Measurements from ENCODE around the gene ARGFX.
A peak's percentile ranks its signal among the peaks of the same experiment; 100 is the strongest.

ARGFX gene

GRCh38 chr3:121567649-121568048 is at the start of gene ARGFX:
Gene ARGFX, plus strand, starts transcription at chr3:121567949. Its CDS starts 2,765 bp downstream, at chr3:121570714.
- no peak within 1 kb of the TSS for H3K27ac ChIP-seq (ENCODE audit: low read depth in 2 of 2, low read length in 2 of 2)
- H3K4me3 ChIP-seq (ENCODE audit: low read length in 2 of 2), result no peak within 1 kb of the TSS
- H3K4me1 ChIP-seq (ENCODE audit: control insufficient read depth in 2 of 2, insufficient read depth in 2 of 2, low read length in 2 of 2), result no peaks in the 10 kb centered on the region
- no peaks in the 10 kb centered on the region for H3K36me3 ChIP-seq (ENCODE audit: control insufficient read depth in 2 of 2, insufficient read depth in 2 of 2, low read length in 2 of 2)
- no peaks in the 10 kb centered on the region for H3K9me3 ChIP-seq (ENCODE audit: control insufficient read depth in 2 of 2, low read length in 2 of 2)
- no peak within 1 kb of the TSS for H3K9ac ChIP-seq (ENCODE audit: low read depth in 1 of 2, low read length in 2 of 2)
- H3K27me3 ChIP-seq (ENCODE audit: control insufficient read depth in 2 of 2, insufficient read depth in 2 of 2, low read length in 2 of 2), result no peaks in the 10 kb centered on the region

GRCh38 chr3:121517953-121518655 is 49.6 kb upstream of the ARGFX start:
- H3K36me3 ChIP-seq (ENCODE audit: control insufficient read depth in 2 of 2, insufficient read depth in 2 of 2, low read length in 2 of 2), result no peaks in the 10 kb centered on the region
- no peak overlapping the region for H3K9ac ChIP-seq (ENCODE audit: low read depth in 1 of 2, low read length in 2 of 2)
- no peaks in the 10 kb centered on the region for H3K27me3 ChIP-seq (ENCODE audit: control insufficient read depth in 2 of 2, insufficient read depth in 2 of 2, low read length in 2 of 2)
- no peak overlapping the region for H3K4me3 ChIP-seq (ENCODE audit: low read length in 2 of 2)
- no peaks in the 10 kb centered on the region for H3K9me3 ChIP-seq (ENCODE audit: control insufficient read depth in 2 of 2, low read length in 2 of 2)
- no peaks in the 10 kb centered on the region for H3K4me1 ChIP-seq (ENCODE audit: control insufficient read depth in 2 of 2, insufficient read depth in 2 of 2, low read length in 2 of 2)
- no peak overlapping the region for H3K27ac ChIP-seq (ENCODE audit: low read depth in 2 of 2, low read length in 2 of 2)

GRCh38 chr3:121520510-121520909 is 47.2 kb upstream of the ARGFX start:
- no peaks in the 10 kb centered on the region for H3K4me1 ChIP-seq (ENCODE audit: control insufficient read depth in 2 of 2, insufficient read depth in 2 of 2, low read length in 2 of 2)
- no peak overlapping the region for H3K4me3 ChIP-seq (ENCODE audit: low read length in 2 of 2)
- no peaks in the 10 kb centered on the region for H3K9me3 ChIP-seq (ENCODE audit: control insufficient read depth in 2 of 2, low read length in 2 of 2)
- H3K27me3 ChIP-seq (ENCODE audit: control insufficient read depth in 2 of 2, insufficient read depth in 2 of 2, low read length in 2 of 2), result no peaks in the 10 kb centered on the region
- no peaks in the 10 kb centered on the region for H3K36me3 ChIP-seq (ENCODE audit: control insufficient read depth in 2 of 2, insufficient read depth in 2 of 2, low read length in 2 of 2)
- H3K27ac ChIP-seq (ENCODE audit: low read depth in 2 of 2, low read length in 2 of 2), result no peak overlapping the region
- no peak overlapping the region for H3K9ac ChIP-seq (ENCODE audit: low read depth in 1 of 2, low read length in 2 of 2)

- Histone ChIP-seq H3K9ac (ENCODE audit: low read depth in 1 of 2, low read length in 2 of 2) (no peak overlapping the region), H3K4me1 (ENCODE audit: control insufficient read depth in 2 of 2, insufficient read depth in 2 of 2, low read length in 2 of 2) (no peaks in the 10 kb centered on the region), H3K9me3 (ENCODE audit: control insufficient read depth in 2 of 2, low read length in 2 of 2) (no peaks in the 10 kb centered on the region)
These were observed 38.4 kb upstream of the ARGFX start for GRCh38 chr3:121529308-121529707.

GRCh38 chr3:121531269-121531668 is 36.5 kb upstream of the ARGFX start:
- no peaks in the 10 kb centered on the region for H3K36me3 ChIP-seq (ENCODE audit: control insufficient read depth in 2 of 2, insufficient read depth in 2 of 2, low read length in 2 of 2)
- no peak overlapping the region for H3K4me3 ChIP-seq (ENCODE audit: low read length in 2 of 2)
- H3K27me3 ChIP-seq (ENCODE audit: control insufficient read depth in 2 of 2, insufficient read depth in 2 of 2, low read length in 2 of 2), result no peaks in the 10 kb centered on the region
- H3K9me3 ChIP-seq (ENCODE audit: control insufficient read depth in 2 of 2, low read length in 2 of 2), result no peaks in the 10 kb centered on the region
- no peaks in the 10 kb centered on the region for H3K4me1 ChIP-seq (ENCODE audit: control insufficient read depth in 2 of 2, insufficient read depth in 2 of 2, low read length in 2 of 2)
- no peak overlapping the region for H3K9ac ChIP-seq (ENCODE audit: low read depth in 1 of 2, low read length in 2 of 2)
- H3K27ac ChIP-seq (ENCODE audit: low read depth in 2 of 2, low read length in 2 of 2), result no peak overlapping the region

More at GRCh38 chr3:121529308-121529707, 38.4 kb upstream of the ARGFX start:
- H3K4me3 ChIP-seq (ENCODE audit: low read length in 2 of 2), result no peak overlapping the region
- no peak overlapping the region for H3K27ac ChIP-seq (ENCODE audit: low read depth in 2 of 2, low read length in 2 of 2)
- H3K36me3 ChIP-seq (ENCODE audit: control insufficient read depth in 2 of 2, insufficient read depth in 2 of 2, low read length in 2 of 2), result no peaks in the 10 kb centered on the region
- H3K27me3 ChIP-seq (ENCODE audit: control insufficient read depth in 2 of 2, insufficient read depth in 2 of 2, low read length in 2 of 2), result no peaks in the 10 kb centered on the region

- Histone ChIP-seq H3K27ac (ENCODE audit: low read depth in 2 of 2, low read length in 2 of 2) (no peak overlapping the region), H3K27me3 (ENCODE audit: control insufficient read depth in 2 of 2, insufficient read depth in 2 of 2, low read length in 2 of 2) (no peaks in the 10 kb centered on the region), H3K36me3 (ENCODE audit: control insufficient read depth in 2 of 2, insufficient read depth in 2 of 2, low read length in 2 of 2) (no peaks in the 10 kb centered on the region), H3K9me3 (ENCODE audit: control insufficient read depth in 2 of 2, low read length in 2 of 2) (no peaks in the 10 kb centered on the region), H3K4me1 (ENCODE audit: control insufficient read depth in 2 of 2, insufficient read depth in 2 of 2, low read length in 2 of 2) (peaks cover 5 to 6% of the 10 kb centered on the region in 2 donors), H3K9ac (ENCODE audit: low read depth in 1 of 2, low read length in 2 of 2) (no peak overlapping the region), H3K4me3 (ENCODE audit: low read length in 2 of 2) (no peak overlapping the region)
These were observed 24.8 kb upstream of the ARGFX start for GRCh38 chr3:121542924-121543323.

GRCh38 chr3:121545049-121545573 is 22.6 kb upstream of the ARGFX start:
- Histone ChIP-seq H3K27me3 (ENCODE audit: control insufficient read depth in 2 of 2, insufficient read depth in 2 of 2, low read length in 2 of 2) (no peaks in the 10 kb centered on the region), H3K9me3 (ENCODE audit: control insufficient read depth in 2 of 2, low read length in 2 of 2) (no peaks in the 10 kb centered on the region), H3K36me3 (ENCODE audit: control insufficient read depth in 2 of 2, insufficient read depth in 2 of 2, low read length in 2 of 2) (no peaks in the 10 kb centered on the region), H3K4me1 (ENCODE audit: control insufficient read depth in 2 of 2, insufficient read depth in 2 of 2, low read length in 2 of 2) (peaks cover 10 to 15% of the 10 kb centered on the region in 2 donors), H3K4me3 (ENCODE audit: low read length in 2 of 2) (peak overlapping the region; percentile 85 to 88), H3K27ac (ENCODE audit: low read depth in 2 of 2, low read length in 2 of 2) (no peak overlapping the region), H3K9ac (ENCODE audit: low read depth in 1 of 2, low read length in 2 of 2) (peak overlapping the region; percentile 52 to 60)

- Histone ChIP-seq H3K9me3 (ENCODE audit: control insufficient read depth in 2 of 2, low read length in 2 of 2) (no peaks in the 10 kb centered on the region), H3K36me3 (ENCODE audit: control insufficient read depth in 2 of 2, insufficient read depth in 2 of 2, low read length in 2 of 2) (no peaks in the 10 kb centered on the region), H3K4me3 (ENCODE audit: low read length in 2 of 2) (peak within 1 kb of the TSS; percentile 85 to 88), H3K27ac (ENCODE audit: low read depth in 2 of 2, low read length in 2 of 2) (peak within 1 kb of the TSS; percentile 74 to 82), H3K9ac (ENCODE audit: low read depth in 1 of 2, low read length in 2 of 2) (peak within 1 kb of the TSS; percentile 60 to 71), H3K4me1 (ENCODE audit: control insufficient read depth in 2 of 2, insufficient read depth in 2 of 2, low read length in 2 of 2) (peaks cover 10 to 15% of the 10 kb centered on the region in 2 donors), H3K27me3 (ENCODE audit: control insufficient read depth in 2 of 2, insufficient read depth in 2 of 2, low read length in 2 of 2) (no peaks in the 10 kb centered on the region)
These were observed 21.9 kb upstream of the ARGFX start, which contains the start of gene POLQ for GRCh38 chr3:121545574-121546455. Gene POLQ, minus strand, starts transcription at chr3:121545988. Its CDS starts 111 bp downstream, at chr3:121545877.

GRCh38 chr3:121552379-121552778 is 15.4 kb upstream of the ARGFX start:
- Histone ChIP-seq H3K4me1 (ENCODE audit: control insufficient read depth in 2 of 2, insufficient read depth in 2 of 2, low read length in 2 of 2) (peaks cover 4 to 10% of the 10 kb centered on the region in 2 donors), H3K9ac (ENCODE audit: low read depth in 1 of 2, low read length in 2 of 2) (no peak overlapping the region), H3K27ac (ENCODE audit: low read depth in 2 of 2, low read length in 2 of 2) (no peak overlapping the region), H3K4me3 (ENCODE audit: low read length in 2 of 2) (no peak overlapping the region), H3K9me3 (ENCODE audit: control insufficient read depth in 2 of 2, low read length in 2 of 2) (no peaks in the 10 kb centered on the region), H3K27me3 (ENCODE audit: control insufficient read depth in 2 of 2, insufficient read depth in 2 of 2, low read length in 2 of 2) (no peaks in the 10 kb centered on the region), H3K36me3 (ENCODE audit: control insufficient read depth in 2 of 2, insufficient read depth in 2 of 2, low read length in 2 of 2) (no peaks in the 10 kb centered on the region)

GRCh38 chr3:121552797-121553196 is 15.0 kb upstream of the ARGFX start:
- no peak overlapping the region for H3K9ac ChIP-seq (ENCODE audit: low read depth in 1 of 2, low read length in 2 of 2)
- no peaks in the 10 kb centered on the region for H3K27me3 ChIP-seq (ENCODE audit: control insufficient read depth in 2 of 2, insufficient read depth in 2 of 2, low read length in 2 of 2)
- no peaks in the 10 kb centered on the region for H3K9me3 ChIP-seq (ENCODE audit: control insufficient read depth in 2 of 2, low read length in 2 of 2)
- H3K27ac ChIP-seq (ENCODE audit: low read depth in 2 of 2, low read length in 2 of 2), result no peak overlapping the region
- H3K4me3 ChIP-seq (ENCODE audit: low read length in 2 of 2), result no peak overlapping the region
- no peaks in the 10 kb centered on the region for H3K36me3 ChIP-seq (ENCODE audit: control insufficient read depth in 2 of 2, insufficient read depth in 2 of 2, low read length in 2 of 2)
- peaks cover 4 to 12% of the 10 kb centered on the region in 2 donors for H3K4me1 ChIP-seq (ENCODE audit: control insufficient read depth in 2 of 2, insufficient read depth in 2 of 2, low read length in 2 of 2)

Measured in mucosa of rectum (tissue), 2 donors.